Neural progenitor cell (in vitro differentiated cells): ENCODE results near the gene CCDC142.

Experiments used
- EZH2 ChIP-seq: fragments of 200-600 bp; sonication (generic); IDR thresholded peaks from 2 replicates; pipeline ENCODE4 v1.6.1; 2017; ENCODE audit warnings: antibody characterized with exemption, mild to moderate bottlenecking, moderate library complexity
- TF ChIP-seq, protein P1 (sequence below): fragments of 200-600 bp; sonication (generic); IDR thresholded peaks from 2 replicates; pipeline ENCODE4 v1.5.1; 2017; ENCODE audit warnings: antibody characterized with exemption, mild to moderate bottlenecking

GRCh38 chr2:74514368-74515270, 31.8 kb upstream of the CCDC142 start, which contains the start of gene TLX2:
- peak; percentile 85 for TF ChIP-seq EZH2
- TF ChIP-seq, protein P1, sequence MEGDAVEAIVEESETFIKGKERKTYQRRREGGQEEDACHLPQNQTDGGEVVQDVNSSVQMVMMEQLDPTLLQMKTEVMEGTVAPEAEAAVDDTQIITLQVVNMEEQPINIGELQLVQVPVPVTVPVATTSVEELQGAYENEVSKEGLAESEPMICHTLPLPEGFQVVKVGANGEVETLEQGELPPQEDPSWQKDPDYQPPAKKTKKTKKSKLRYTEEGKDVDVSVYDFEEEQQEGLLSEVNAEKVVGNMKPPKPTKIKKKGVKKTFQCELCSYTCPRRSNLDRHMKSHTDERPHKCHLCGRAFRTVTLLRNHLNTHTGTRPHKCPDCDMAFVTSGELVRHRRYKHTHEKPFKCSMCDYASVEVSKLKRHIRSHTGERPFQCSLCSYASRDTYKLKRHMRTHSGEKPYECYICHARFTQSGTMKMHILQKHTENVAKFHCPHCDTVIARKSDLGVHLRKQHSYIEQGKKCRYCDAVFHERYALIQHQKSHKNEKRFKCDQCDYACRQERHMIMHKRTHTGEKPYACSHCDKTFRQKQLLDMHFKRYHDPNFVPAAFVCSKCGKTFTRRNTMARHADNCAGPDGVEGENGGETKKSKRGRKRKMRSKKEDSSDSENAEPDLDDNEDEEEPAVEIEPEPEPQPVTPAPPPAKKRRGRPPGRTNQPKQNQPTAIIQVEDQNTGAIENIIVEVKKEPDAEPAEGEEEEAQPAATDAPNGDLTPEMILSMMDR: no peak
